OCI-LY3 (cell line): Measurements from ENCODE around the gene MORC2.

Experiments used
- H2AFZ ChIP-seq: fragments of 200-600, 300-600 bp; shearing (Covaris generic); 2 replicates; pipeline ENCODE4 v1.6.0; 2014; ENCODE audit warnings: antibody characterized with exemption, low read depth, low read length
- H3K27ac ChIP-seq: fragments of 200-600, 300-600 bp; sonication (generic); 2 replicates; pipeline ENCODE4 v1.5.1; 2014; ENCODE audit warnings: mild to moderate bottlenecking, low read length, moderate library complexity, mixed read lengths
- H3K27me3 ChIP-seq: fragments of 200-600, 300-600 bp; sonication (generic); 2 replicates; pipeline ENCODE4 v1.6.1; 2014; ENCODE audit warnings: low read depth, low read length, mixed read lengths
- H3K36me3 ChIP-seq: fragments of 200-600, 300-600 bp; sonication (generic); replicated peaks from 2 replicates; pipeline ENCODE3; 2014; ENCODE audit warnings: low read depth, low read length, mixed read lengths
- H3K4me1 ChIP-seq: fragments of 300-600, 200-600 bp; sonication (generic); 2 replicates; pipeline ENCODE4 v1.6.1; 2014; ENCODE audit warnings: low read length, mixed read lengths
- H3K4me2 ChIP-seq: fragments of 200-600, 300-600 bp; sonication (generic); 2 replicates; pipeline ENCODE4 v1.6.1; 2014; ENCODE audit warnings: low read length, mixed read lengths
- H3K4me3 ChIP-seq: fragments of 300-600, 200-600 bp; sonication (generic); 2 replicates; pipeline ENCODE4 v1.5.1; 2014; ENCODE audit warnings: antibody characterized with exemption, mild to moderate bottlenecking, low read length, moderate library complexity
- H3K79me2 ChIP-seq: fragments of 300-600, 200-600 bp; shearing (Covaris generic); 2 replicates; pipeline ENCODE4 v1.6.1; 2014; ENCODE audit warnings: mild to moderate bottlenecking, low read length, mixed read lengths
- H3K9ac ChIP-seq: fragments of 300-600, 200-600 bp; shearing (Covaris generic); 2 replicates; pipeline ENCODE4 v1.6.0; 2014; ENCODE audit warnings: mild to moderate bottlenecking, low read length, moderate library complexity
- H3K9me3 ChIP-seq: fragments of 200-600, 300-600 bp; shearing (Covaris generic); 2 replicates; pipeline ENCODE4 v1.6.1; 2014; ENCODE audit warnings: low read length, mixed read lengths; ENCODE audit not compliant: insufficient read depth
- H4K20me1 ChIP-seq: fragments of 200-600, 300-600 bp; sonication (generic); 2 replicates; pipeline ENCODE4 v1.6.1; 2016; ENCODE audit warnings: low read length, mixed read lengths; ENCODE audit not compliant: insufficient read depth
- EZH2phosphoT487 ChIP-seq: fragments of 200-600 bp; shearing (Covaris generic); IDR thresholded peaks from 2 replicates; pipeline ENCODE4 v1.6.1; 2018; ENCODE audit warnings: antibody characterized with exemption, mixed run types, low read depth
- TF ChIP-seq, protein P1 (sequence below): fragments of 200-600, 300-600 bp; sonication (generic); IDR thresholded peaks from 2 replicates; pipeline ENCODE4 v1.5.1; 2014; ENCODE audit warnings: antibody characterized with exemption, low read length, low read depth

Gene MORC2

DNA sequence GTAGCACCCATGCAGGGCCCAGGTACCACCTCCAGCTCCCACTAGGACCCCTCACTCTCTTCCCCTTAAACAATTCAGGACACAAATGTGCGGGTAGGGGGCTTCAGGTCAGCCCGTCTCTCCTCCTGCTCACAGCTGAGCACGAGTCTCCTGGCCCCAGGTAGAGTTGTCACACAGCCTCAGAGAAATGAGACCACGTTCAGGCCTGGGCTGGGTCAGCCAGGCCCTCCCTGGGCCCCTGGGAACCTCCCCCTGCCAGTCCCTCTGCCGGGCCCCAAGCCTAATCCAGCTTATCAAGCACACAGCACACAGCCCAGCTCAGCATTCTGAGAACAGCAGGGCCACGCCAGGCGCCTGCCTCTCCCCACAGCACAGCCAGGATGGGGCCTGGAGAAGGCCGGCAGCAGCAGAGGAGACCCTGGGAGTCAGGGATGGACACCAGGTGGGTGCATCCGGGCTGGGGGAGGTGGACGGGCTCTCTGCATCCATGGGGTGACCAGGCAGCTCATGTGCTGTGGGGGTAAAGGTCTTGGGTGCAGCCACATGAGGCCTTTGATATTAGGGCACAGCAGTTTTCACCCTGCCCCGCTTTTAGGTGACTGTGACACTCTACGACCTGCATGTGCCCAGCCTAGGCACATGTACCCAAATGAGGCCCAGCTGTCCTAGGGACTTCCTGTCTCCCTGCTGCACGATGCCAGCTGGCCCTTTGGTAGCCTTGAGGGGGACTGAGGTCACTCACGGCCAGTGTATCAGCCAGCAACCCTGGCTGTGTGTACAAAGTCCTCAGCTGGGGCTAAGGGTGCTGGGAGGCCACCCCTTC, 87.0 kb downstream of the MORC2 start:
- Histone ChIP-seq H3K27me3 (no peaks in the 10 kb centered on the region), H3K4me2 (no peak overlapping the region)

DNA sequence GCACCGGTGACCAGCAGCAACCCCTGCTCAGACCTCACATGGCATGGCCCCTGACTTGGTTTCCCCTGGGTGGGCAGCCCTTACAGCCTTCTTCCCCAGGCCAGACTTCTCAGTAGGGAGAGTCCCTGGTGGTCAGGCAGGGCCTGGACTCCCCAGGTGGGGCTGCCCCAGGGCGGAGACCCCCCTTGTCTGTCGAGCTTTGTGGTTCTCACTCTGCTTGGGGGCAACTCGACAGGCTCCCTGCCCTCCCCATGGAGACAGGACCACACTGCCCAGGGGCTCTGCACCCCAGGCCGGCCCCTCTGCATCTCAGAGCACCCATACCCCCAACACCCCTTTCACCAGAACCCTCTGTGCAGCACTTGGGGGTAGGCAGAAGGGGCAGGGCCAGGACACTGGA, 87.7 kb downstream of the MORC2 start:
- H2AFZ ChIP-seq, result no peak overlapping the region
- H3K36me3 ChIP-seq, result no peaks in the 10 kb centered on the region
- TF ChIP-seq, protein P1, sequence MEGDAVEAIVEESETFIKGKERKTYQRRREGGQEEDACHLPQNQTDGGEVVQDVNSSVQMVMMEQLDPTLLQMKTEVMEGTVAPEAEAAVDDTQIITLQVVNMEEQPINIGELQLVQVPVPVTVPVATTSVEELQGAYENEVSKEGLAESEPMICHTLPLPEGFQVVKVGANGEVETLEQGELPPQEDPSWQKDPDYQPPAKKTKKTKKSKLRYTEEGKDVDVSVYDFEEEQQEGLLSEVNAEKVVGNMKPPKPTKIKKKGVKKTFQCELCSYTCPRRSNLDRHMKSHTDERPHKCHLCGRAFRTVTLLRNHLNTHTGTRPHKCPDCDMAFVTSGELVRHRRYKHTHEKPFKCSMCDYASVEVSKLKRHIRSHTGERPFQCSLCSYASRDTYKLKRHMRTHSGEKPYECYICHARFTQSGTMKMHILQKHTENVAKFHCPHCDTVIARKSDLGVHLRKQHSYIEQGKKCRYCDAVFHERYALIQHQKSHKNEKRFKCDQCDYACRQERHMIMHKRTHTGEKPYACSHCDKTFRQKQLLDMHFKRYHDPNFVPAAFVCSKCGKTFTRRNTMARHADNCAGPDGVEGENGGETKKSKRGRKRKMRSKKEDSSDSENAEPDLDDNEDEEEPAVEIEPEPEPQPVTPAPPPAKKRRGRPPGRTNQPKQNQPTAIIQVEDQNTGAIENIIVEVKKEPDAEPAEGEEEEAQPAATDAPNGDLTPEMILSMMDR, result no peak
- no peak for TF ChIP-seq EZH2phosphoT487
- H3K27ac ChIP-seq, result no peak overlapping the region
- no peaks in the 10 kb centered on the region for H3K4me1 ChIP-seq
- no peaks in the 10 kb centered on the region for H3K79me2 ChIP-seq
- no peak overlapping the region for H3K9ac ChIP-seq
- no peak overlapping the region for H3K4me3 ChIP-seq
- no peak overlapping the region for H3K4me2 ChIP-seq
- no peaks in the 10 kb centered on the region for H4K20me1 ChIP-seq
- no peaks in the 10 kb centered on the region for H3K27me3 ChIP-seq
- no peaks in the 10 kb centered on the region for H3K9me3 ChIP-seq

More for the DNA sequence above, 87.0 kb downstream of the MORC2 start:
- Histone ChIP-seq H3K4me3 (no peak overlapping the region), H2AFZ (no peak overlapping the region; the same call in 1 of the 2 replicates), H3K9me3 (no peaks in the 10 kb centered on the region), H3K36me3 (no peaks in the 10 kb centered on the region), H3K9ac (no peak overlapping the region), H4K20me1 (no peaks in the 10 kb centered on the region), H3K79me2 (no peaks in the 10 kb centered on the region), H3K27ac (no peak overlapping the region), H3K4me1 (no peaks in the 10 kb centered on the region)
- TF ChIP-seq, protein P1, result no peak

DNA sequence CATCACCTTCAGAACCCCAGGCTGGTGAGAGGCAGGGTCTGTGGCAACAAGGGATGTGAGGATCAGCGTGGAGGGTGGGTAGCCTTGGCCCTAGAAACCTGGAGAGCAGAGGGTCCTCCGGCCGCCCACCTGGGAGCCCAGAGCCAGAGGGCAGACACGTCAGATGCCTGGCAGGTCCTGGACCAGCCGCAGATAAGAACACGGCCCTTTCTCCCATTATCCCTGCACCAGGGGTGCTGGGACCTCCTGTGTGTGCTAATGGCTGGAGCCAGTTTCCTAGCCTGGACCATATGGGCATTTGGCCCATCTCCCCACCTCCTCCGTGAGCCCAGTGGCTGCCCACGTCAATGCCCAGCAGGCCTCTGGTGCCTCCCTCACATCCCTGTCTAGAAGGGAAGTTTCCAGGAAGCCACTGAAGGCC, 88.4 kb downstream of the MORC2 start:
- TF ChIP-seq, protein P1, result no peak
- TF ChIP-seq EZH2phosphoT487, result no peak
- no peak overlapping the region for H2AFZ ChIP-seq
- no peak overlapping the region for H3K4me3 ChIP-seq
- no peaks in the 10 kb centered on the region for H3K9me3 ChIP-seq
- no peaks in the 10 kb centered on the region for H3K4me1 ChIP-seq
- no peaks in the 10 kb centered on the region for H3K36me3 ChIP-seq
- H3K27ac ChIP-seq, result no peak overlapping the region
- no peaks in the 10 kb centered on the region for H3K27me3 ChIP-seq
- H4K20me1 ChIP-seq, result no peaks in the 10 kb centered on the region
- H3K79me2 ChIP-seq, result no peaks in the 10 kb centered on the region
- H3K9ac ChIP-seq, result no peak overlapping the region
- H3K4me2 ChIP-seq, result no peak overlapping the region

DNA sequence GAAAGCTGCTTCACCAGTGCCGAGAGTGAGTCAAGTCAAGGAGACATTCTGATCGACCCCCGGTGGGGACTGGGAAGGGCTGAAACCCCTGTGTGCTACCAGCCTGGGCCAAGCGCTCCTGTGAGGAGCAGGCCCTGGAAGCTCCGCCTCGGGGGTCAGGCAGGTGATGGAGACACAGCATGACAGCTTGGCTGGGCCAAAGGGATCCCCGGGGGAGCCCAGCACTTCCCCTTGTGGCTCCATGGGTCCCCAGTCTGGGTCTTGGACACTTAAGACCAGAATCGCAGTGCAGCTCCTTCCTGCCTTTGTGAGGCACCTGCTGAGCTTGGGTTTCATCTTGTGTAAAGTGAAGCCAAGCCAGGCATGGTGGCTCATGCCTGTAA, 89.2 kb downstream of the MORC2 start:
- Histone ChIP-seq H2AFZ (no peak overlapping the region), H3K4me3 (no peak overlapping the region), H4K20me1 (no peaks in the 10 kb centered on the region), H3K9me3 (no peaks in the 10 kb centered on the region), H3K9ac (no peak overlapping the region), H3K36me3 (no peaks in the 10 kb centered on the region), H3K79me2 (no peaks in the 10 kb centered on the region), H3K27me3 (no peaks in the 10 kb centered on the region), H3K4me1 (no peaks in the 10 kb centered on the region), H3K4me2 (no peak overlapping the region), H3K27ac (no peak overlapping the region)
- TF ChIP-seq, protein P1, result no peak
- TF ChIP-seq EZH2phosphoT487, result no peak
